22Rv1 (cell line): Measurements from ENCODE around the gene APOC3.
"Not testable (repeated sequence)": the region's sequence is repeated elsewhere in the genome, so short reads cannot be mapped to it uniquely, and the experiment has no call there.

ENCODE experiments used
- H3K27ac ChIP-seq: fragments of 450-650 bp; 2 replicates; pipeline ENCODE4 v1.5.1; 2017
- CTCF ChIP-seq: fragments of 450-650 bp; IDR thresholded peaks from 2 replicates; pipeline ENCODE4 v1.5.1; 2017; ENCODE audit warnings: mild to moderate bottlenecking
- ZFX ChIP-seq: fragments of 450-650 bp; IDR thresholded peaks from 2 replicates; pipeline ENCODE4 v1.6.1; 2017; ENCODE audit warnings: antibody characterized with exemption, borderline replicate concordance

Gene APOC3

GRCh38 chr11:116833491-116833815, 3.7 kb downstream of the APOC3 start:
- no peak for TF ChIP-seq CTCF

GRCh38 chr11:116833816-116834534, 4.3 kb downstream of the APOC3 start:
- TF ChIP-seq ZFX (no peak), CTCF (no peak)
- no peak overlapping the region for H3K27ac ChIP-seq

More at GRCh38 chr11:116833491-116833815, 3.7 kb downstream of the APOC3 start:
- no peak overlapping the region for H3K27ac ChIP-seq

- H3K27ac ChIP-seq: not testable (repeated sequence)
Observed at GRCh38 chr11:116834535-116835041, 4.9 kb downstream of the APOC3 start.

GRCh38 chr11:116835042-116835772, 5.5 kb downstream of the APOC3 start:
- TF ChIP-seq CTCF (no peak), ZFX (no peak)
- peak overlapping the region; percentile 73 for H3K27ac ChIP-seq

- TF ChIP-seq CTCF (peak; percentile 86), ZFX (no peak)
- peak overlapping the region; percentile 73 for H3K27ac ChIP-seq
Observed at GRCh38 chr11:116835791-116836631, 6.3 kb downstream of the APOC3 start.

- TF ChIP-seq CTCF (no peak), ZFX (no peak)
Observed at GRCh38 chr11:116836632-116836991, 6.9 kb downstream of the APOC3 start.

GRCh38 chr11:116837231-116838091, 7.8 kb downstream of the APOC3 start, which contains the start of gene APOA1:
Gene APOA1, minus strand, starts transcription at chr11:116837622. Its CDS starts 235 bp downstream, at chr11:116837387.
- TF ChIP-seq ZFX: no peak
- TF ChIP-seq CTCF: no peak
- peak within 1 kb of the TSS; percentile 73 for H3K27ac ChIP-seq

More at GRCh38 chr11:116836632-116836991, 6.9 kb downstream of the APOC3 start:
- peak overlapping the region; percentile 73 for H3K27ac ChIP-seq
